ENCODE data around the gene MEIOB. TPM values are rescaled to one million over a fixed set of nuclear protein-coding genes. Genes with fewer than 3 reads are reported as not detected.
"Not testable (repeated sequence)": the region's sequence is repeated elsewhere in the genome, so short reads cannot be mapped to it uniquely, and the experiment has no call there.

The MEIOB gene, protein sequence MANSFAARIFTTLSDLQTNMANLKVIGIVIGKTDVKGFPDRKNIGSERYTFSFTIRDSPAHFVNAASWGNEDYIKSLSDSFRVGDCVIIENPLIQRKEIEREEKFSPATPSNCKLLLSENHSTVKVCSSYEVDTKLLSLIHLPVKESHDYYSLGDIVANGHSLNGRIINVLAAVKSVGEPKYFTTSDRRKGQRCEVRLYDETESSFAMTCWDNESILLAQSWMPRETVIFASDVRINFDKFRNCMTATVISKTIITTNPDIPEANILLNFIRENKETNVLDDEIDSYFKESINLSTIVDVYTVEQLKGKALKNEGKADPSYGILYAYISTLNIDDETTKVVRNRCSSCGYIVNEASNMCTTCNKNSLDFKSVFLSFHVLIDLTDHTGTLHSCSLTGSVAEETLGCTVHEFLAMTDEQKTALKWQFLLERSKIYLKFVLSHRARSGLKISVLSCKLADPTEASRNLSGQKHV
- polyA plus RNA-seq (ENCODE audit: insufficient read length in 12 of 12), result 1 to 10 TPM in 2 of 12 donors, under 1 TPM in 8, not detected in 2; 0.08 to 3.0 (median 0.69) TPM
- long read RNA-seq, donor 1, partial matches to known transcripts, result 68 of 68 reads
- long read RNA-seq, donor 1, other reads (novel, unspliced or antisense), result 0 of 68 reads
- long read RNA-seq, donor 2, result 0 reads
- long read RNA-seq, donor 3, result 0 reads
- long read RNA-seq, donor 4, result 0 reads
- long read RNA-seq, donor 5, result 0 reads
- long read RNA-seq, donor 6, result 0 reads
- long read RNA-seq, donor 7, result 0 reads
- long read RNA-seq, donor 8, result 0 reads
- long read RNA-seq, donor 9, result 0 reads
- long read RNA-seq, donor 10, result 0 reads
- long read RNA-seq, donor 11, result 0 reads

DNA sequence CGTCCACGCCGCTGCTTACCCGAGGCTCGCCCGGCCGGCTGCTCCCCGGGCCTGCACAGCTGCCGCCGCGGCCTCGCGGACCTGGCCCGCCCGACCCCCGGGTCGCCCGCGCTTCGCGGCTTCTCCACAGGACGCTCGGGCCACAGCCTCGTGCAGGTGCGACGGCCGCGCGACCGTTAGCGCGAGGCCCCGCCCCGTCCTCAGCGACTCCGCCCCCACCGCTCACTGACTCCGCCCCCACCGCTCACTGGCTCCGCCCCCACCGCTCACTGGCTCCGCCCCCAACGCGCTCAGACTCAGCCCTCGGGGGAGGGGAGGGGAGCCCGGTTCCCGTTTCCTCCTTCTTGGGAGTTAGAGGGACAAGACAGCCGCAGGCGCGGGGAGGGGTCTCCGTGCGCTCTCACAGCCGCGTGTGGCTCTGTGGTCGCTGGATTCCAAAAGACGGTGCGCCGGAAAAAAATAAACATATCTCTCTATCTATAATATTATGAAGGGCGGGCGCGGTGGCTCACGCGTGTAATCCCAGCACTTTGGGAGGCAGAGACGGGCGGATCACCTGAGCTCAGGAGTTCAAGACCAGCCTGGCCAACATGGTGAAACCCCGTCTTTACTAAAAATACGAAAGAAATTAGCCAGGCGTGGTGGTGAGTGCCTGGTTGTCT, at the start of gene MEIOB:
Gene MEIOB (minus strand): TSS at position 191 of the 662 bp plus-strand sequence. CDS start 3,989 bp downstream, outside the sequence.
- no peak for DNase-seq

DNA sequence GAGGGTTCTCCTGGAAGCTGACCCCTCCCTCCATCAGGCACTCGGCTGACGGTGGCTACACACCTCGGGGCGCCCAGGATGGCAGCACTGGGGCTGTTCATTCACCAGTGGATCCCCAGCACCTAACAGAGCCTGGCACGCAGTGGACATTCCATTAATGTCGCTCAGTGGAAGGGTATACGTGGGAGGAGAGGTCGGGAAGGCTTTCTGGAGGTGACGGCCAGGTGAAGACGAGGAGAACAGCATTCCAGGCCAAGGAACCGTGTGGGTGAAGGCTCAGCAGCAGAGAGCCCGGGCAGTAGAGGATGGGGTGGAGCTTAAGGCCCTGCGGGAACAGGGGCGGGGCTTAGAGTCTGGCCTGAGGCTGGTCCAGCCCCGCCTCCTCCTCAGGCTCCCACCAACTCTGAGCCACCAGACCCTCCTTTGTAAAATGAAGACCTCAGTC, 48.8 kb upstream of the MEIOB start:
- DNase-seq, result no peak

DNA sequence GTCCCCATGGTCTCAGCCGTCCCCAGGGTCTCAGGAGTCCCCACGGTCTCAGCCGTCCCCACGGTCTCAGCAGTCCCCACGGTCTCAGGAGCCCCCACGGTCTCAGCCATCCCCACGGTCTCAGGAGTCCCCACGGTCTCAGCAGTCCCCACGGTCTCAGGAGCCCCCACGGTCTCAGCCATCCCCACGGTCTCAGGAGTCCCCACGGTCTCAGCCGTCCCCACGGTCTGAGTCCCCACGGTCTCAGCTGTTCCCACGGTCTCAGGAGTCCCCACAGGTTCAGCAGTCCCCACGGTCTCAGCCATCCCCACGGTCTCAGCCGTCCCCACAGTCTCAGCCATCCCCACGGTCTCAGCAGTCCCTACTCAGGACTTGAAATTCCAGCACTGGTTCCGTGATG, 48.2 kb upstream of the MEIOB start:
- not testable (repeated sequence) for DNase-seq

DNA sequence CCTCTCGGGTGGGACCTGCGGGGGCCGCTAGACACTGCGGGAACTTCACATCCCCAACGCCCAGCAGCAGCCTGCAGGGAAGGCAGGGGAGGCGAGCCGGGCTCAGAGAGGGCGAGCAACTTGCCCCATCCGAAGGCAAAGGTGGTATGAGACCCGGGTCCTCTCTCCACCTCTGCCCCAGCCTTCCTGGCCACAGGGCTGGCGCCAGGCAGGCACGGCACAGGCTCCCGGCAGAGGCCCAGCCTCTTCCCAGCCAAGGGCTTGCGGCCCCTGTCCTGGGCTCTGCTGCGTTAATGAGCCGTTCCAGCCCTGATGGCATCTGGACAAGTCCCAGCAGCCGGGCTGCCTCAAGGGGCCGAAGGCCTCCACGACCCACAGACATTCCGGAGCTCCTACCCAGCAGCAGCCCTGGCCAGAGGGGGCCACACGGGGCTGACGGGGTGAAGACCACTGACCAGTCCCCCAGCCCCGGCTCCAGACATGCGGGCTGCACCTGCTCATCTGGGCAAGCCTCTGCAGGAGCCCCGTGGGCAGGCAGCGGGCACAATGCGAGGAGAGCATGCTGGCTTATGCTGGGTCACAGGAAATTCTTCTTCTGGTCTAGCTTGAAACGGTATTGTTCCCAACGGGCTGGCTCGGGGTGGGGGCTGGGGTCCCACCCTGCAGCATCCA, 47.5 kb upstream of the MEIOB start:
- DNase-seq, result no peak

DNA sequence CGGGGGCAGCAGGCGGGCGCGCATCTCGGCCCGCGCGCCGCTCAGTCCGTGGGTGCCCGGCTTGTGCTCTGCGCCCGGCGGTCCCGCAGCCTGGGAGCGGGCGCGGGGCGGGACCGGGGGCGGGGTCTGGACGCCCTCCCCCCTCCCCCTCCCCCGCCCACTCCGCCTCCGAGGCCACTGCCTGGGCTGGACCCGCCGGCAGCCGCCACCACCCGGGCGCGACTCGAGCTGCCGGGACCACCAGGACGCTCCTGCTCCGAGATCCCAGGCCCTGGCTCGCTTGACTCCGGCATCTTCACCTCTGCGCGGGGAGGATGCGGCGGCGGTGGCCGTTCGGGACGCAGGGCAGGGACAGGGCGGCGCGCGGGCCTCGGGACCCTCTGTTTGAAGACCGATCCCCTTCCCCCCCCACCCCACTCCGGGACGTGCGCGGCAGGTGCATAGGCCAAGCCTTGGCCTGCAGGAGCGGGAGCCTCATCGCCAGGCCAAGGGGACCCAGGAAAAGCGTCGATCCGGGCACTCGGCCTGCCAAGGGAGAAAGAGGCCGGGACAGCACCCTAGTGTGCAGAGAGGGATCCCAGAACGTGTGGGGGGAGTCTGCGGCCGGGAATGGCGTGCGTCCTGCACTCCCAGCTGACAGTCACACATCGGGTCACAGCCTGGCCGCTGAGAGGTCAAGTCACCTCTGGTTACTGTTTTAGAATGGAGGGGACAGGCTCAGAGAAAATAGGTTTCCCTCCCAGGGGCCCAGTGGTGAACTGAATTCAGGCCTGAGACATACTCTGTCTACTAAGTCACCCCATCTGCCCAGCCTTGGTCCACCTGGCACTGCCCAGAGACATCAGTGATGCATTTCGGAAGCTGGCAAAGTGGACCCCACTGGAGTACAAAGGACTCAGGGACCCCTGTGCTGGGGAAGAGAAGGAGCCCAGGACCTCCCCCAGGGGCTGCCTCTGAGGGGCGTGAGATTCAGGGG, 46.7 kb upstream of the MEIOB start, which contains the start of gene HS3ST6:
Gene HS3ST6 (minus strand): TSS at position 65 of the 976 bp plus-strand sequence. CDS start 92 bp downstream, outside the sequence.
- no peak for DNase-seq

DNA sequence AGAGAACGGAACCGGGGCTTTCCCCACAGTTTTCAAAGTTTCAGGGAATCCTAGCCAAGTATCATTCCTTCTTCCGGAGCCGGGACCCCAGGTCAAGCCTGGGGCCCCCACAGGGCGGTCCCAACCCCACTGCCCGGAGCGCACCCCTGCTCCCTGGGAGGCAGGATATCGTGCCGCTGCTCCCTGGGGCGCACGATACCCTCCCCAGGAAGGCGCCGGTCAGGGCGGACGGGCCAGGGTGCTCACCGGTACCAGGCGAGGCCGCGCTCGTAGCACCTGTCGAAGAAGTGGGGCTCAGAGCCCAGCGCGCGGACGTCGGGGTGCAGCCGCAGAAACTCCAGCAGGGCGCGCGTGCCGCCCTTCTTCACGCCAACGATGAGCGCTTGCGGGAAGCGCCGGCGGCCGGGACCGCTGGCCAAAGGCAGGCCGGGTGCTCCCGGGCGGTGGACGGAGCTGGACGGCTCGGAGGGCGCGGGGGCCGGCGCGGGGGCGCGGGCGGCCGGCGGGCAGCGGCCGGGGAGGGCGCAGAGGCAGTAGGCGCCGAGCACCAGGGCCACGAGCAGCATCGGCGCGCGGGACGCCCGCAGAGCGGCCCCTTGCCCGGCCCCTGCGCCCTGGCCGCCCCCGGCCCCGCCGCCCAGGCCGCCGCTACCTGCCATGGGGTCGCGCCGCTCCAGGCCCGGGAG, 45.8 kb upstream of the MEIOB start:
- DNase-seq, result no peak

DNA sequence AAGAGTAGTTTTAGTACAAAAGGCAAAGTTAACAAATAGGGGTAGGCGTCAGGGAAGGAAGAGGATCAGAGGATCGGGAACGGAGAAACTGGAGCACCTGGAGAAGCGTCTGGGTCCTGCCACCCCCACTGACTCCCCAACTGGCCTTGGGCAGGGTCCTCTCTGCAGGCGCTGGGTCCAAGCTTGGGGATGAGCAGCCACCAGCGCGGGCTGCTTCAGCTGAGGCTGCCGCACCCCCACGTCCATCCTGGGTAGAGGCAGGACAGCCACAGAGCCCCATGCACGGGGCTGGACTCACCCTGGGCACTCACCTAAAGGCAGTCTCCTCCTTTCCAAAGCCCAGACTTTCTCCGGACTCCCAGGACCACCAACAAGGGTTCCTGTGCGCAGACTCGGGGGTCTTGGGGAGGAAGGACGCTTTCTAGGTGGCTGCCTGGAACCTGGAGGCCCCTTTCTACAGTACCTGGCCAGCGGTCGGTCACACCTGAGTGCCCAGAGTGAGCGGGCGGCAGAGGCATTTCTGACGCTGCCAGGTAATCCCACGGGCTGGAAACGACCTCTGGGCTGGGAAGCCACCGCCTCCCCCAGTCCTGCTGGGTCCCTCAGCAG, 45.2 kb upstream of the MEIOB start:
- no peak for DNase-seq

DNA sequence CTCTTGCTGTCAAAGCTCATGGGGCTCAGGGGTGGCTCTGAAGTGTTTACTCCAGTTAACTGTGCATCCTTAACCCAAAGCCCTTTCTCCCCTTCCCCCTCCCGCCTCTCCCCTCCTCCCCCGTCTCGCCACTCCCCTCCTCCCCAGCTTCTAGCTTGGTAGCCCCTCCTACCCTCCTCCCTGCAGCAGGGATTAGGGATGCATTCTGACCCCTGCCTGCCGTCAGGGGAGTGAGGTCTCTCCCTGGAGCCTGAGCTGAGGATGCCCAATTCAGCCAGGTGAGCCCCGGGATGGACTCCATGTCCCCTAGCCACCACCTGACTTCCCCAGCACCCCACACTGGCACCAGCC, 44.7 kb upstream of the MEIOB start:
- no peak for DNase-seq

DNA sequence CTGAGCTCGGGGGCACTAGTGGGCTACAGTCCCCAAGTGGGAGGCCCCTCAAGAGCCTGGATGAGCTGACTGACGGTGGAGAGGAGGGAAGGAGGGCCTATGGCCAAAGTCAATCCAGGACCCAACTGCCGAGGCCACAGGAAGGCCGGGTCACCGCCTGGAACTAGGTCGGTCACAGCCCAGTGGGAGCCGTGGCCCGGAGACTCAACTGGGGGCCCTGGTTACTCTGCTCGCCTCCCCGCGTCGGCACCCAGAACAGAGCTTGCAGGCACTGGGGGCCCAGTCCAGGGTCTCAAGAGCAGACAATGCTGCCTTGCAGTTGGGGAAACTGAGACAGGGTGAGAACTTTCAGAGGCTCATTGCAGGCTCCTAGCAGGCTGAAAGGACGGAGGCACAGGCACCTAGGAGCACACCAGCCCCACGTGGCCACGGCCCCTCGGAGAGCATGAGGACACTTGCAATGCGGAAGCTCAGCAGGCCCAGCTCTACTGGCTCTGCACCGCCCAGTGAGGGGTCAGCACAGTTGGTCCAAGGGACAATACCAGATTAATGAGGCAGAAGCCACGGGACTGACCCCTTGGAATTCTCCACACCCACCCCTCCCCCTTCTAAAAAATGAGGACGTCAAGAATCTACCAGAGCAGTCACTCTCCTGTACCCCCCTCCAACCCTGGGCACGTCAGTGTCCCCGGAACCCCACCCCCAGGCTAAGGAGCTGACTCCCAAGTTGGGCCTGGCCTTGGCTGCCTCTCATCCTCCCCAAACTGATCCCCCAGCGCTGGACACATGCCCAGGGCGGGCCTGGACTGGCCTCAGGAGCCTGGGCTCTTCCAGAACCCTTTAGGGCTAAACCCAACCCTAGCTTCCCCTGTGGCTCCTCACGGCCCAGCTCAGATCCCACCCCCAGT, 44.0 kb upstream of the MEIOB start:
- DNase-seq, result no peak

DNA sequence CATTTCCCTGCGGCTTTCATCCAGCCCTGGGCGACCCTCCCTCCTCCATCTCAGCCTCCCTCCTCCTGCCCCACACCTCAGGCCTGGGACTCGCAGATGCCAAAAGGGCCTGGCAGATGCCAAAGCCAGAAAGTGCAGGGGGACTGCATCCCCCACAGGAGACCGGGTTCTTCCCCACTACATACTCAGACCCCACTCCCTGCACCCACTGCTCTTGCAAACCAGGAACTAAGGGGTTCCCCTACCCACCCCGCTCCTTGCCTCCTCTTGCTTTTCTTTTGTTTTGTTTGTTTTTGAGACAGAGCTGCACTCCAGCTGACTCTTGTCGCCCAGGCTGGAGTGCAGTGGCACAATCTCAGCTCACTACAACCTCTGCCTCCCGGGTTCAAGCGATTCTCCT, 43.0 kb upstream of the MEIOB start:
- no peak for DNase-seq

DNA sequence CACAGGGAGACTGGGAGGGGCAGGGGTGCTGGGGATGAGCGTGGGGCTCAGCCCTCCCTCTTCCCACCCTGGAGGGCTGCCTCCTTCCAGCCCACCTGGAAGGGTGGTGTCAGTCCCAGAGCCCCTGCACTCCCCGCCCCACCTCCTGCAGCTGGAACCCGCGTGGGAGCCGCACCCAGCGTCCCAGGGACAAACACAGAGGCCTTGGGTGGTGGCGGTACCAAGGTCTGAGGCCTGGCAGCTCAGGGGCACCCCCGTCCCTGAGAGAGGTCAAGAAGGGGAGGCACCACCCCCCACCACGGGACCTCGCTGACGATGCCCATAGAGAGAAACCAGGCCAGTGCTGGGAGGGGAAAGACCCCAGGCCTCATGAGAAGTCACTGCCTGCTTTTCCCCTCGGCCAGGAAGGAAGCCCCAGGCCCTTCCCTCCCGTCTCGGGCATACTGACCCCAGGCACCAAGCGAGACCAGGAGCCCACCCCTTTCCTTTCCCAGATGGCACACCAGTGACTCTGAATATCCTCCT, 42.2 kb upstream of the MEIOB start:
- no peak for DNase-seq

DNA sequence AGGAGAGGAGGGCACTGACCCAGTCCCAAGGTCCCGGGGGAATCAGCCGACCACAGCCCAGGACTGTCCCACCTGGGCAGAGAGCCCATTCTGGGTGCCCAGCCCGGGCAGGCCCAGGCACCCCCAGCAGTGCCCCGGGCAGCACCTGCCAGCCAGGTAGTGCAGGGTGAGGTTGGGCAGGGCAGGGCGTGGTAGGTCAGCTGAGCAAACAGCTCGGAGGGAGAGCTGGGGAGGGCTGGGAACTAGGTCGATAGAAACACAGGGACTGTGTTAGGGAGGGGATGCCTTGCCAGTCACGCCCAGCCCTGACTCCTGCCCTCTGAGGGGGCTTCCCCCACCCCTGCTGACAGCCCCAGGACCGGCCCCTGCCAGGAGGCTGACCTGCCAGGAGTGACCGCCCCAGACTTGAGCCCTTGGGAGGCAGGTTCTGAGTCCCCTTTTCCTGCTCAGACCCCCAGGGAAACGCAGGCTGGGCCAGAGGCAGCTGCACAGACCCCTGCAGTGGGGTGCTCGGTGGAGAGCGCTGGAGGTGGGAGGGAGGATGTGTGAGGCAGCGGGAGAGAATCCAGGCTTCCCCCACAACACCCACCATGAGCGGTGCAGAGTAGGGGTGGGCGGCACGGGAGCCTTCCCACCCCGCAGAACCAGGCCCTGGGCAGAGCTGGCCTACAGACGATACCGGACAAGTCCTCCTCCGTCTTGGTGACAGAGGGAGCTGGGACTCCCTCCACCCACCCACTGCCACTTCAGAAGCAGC, 41.5 kb upstream of the MEIOB start:
- no peak for DNase-seq

DNA sequence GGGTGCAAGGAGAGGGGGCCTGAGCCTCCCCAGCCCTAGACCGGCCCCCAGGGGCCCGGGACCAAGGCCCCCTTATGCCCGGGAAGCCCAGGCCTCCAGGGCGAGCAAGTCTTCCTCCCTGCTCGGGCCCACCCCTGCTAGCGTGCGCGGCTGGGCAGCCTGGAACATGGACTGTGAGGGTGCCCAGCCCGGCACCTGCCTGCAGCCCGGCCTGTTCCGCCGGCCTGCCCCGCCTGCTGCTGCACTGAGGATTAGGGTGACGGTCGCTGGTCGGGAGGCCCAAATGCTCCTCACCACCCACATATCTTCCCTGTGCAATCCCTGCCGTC, 40.2 kb upstream of the MEIOB start:
- no peak for DNase-seq

DNA sequence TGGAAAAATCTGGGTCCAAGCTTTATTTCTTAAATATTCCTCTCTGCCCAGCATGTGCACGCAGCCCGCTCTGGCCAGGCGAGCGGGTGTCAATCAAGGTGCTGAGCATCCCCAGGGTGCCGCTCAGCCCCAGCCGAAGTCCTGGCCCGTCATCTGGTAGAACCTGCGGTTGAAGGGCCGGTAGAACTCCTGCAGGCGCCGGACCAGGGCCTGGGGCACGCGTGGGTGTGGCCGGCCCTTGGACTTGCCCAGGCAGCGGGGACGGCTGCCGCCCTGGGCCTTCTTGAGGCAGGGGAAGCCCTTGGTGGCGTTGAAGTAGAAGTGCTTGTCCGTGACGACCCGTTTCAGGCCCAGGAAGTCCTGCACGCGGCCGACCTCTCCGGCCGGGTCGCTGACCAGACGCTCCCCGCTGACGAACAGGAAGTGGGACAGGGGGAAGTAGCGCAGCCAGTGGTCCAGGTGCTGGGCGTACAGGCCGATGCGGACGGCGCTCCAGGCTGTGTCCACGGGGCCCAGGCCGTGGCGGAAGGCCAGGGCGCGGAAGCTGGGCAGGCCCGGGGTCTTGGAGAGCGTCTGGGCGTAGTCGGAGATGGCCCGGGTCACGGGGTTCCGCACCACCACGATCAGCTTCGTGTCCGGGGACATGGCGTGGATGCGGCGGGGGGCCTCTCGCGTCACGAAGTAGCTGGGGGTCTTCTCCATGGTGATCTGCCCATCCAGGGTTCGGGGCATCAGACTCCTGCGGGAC, 39.7 kb upstream of the MEIOB start:
- DNase-seq, result no peak

DNA sequence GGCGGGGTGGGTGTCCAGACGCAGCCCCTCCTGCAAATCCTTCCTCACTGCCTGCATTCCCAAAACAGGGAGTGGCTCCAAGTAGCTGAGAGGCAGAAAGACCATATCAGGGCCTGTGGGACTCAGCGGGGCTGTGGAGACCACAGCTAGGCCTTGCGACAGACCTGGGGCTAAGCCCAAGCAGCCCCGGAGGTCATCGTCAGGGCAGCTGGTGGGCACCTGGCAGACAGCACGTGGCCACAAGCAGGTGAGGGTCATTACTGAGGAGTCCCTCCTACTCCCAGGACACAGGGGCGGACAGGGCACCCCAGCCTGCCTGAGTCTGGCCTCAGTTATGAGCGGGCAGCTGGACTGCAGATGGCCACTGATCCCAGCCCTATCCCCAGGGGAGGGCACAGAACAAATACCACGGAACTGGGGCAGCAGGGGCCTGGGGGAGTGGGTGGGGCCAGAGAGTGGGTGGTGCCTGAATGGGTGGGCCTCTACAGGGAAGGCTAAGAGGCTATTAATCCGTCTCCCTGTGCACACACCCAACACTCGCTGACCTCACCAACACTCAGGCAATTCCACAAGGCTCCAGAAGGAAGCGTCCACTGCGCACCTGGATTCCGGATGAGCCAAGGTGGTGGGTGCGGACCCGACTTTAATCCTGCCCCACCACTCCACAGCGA, 37.7 kb upstream of the MEIOB start:
- DNase-seq, result no peak

DNA sequence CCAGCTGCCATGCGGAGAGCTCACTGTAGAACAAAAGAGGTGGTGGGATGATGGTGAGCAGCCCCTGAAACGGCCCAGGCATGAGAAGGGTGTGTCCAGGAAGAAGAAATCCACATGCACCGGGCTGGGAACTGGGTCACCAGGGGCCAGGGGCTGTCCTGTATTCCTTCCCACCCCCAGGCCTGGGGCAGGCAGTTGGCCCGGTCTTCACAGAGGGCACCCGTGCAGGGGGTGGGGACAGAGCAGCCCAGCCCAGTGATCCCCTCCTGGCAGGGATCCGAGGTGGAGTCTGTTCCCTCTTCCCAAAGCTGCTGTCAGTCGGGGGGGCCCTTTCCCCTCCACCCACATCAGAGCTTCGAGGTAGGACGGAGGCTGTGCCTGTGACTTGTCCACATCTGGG, 37.0 kb upstream of the MEIOB start:
- DNase-seq, result no peak
